Anterior cingulate cortex (tissue), 58 donors: ENCODE results near the gene RBM47.
"Not testable (repeated sequence)": the region's sequence is repeated elsewhere in the genome, so short reads cannot be mapped to it uniquely, and the experiment has no call there.

Source experiments
- DNase-seq, 58 donors: peaks; one replicate each; lab custom pipeline; 2025; lab: John Stamatoyannopoulos, UW

Gene RBM47

DNA sequence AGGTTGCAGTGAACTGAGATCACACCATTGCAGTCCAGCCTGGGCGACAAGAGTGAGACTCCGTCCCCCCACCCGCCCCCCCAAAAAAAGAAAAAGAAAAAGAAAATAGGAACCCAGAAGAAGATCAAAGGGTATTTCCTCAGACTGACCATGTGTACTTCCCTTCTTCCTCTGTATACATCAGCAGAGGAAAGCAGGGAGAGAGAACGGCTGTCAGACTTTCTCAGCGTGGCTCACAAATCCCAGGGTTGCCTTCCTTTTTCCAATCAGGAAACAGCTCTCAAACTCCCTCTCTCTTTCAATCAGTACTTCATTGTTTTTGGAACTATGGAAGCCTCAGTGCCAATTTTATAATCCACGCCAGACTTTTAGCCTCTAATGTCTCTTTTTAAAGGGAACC lies 235.4 kb downstream of the RBM47 start:
- no peak for DNase-seq

DNA sequence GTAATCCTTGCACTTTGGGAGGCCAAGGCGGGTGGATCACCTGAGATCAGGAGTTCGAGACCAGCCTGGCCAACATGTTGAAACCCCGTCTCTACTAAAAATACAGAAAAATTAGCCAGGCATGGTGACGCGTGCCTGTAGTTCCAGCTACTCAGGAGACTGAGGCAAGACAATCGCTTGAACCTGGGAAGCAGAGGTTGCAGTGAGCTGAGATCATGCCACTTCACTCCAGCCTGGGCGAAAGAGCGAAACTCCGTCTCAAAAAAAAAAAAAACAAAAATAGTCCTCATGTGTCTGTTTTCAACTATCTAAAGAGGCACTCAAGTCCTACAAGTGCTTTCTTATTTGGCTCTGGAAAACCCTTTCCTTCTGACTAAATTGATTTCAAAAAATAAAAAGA lies 237.4 kb downstream of the RBM47 start:
- not testable (repeated sequence) for DNase-seq

DNA sequence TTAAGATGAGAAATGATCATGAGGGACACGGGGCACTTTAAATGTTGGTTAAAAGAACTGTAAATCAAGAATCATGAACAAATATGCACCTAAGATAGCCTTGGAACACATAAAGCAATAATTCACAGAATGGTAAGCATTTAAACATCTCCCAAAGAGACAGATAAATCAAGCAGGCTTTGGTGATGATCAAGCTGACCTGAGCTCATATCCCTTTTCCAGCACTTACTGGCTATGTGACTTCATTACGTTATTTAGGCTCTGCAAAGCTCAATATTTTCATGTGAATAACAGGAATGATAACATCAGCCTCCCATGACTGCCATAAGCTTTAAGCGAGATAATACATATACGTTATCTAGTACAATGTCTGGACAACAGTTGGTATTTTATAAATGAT lies 239.7 kb downstream of the RBM47 start:
- DNase-seq = no peak

DNA sequence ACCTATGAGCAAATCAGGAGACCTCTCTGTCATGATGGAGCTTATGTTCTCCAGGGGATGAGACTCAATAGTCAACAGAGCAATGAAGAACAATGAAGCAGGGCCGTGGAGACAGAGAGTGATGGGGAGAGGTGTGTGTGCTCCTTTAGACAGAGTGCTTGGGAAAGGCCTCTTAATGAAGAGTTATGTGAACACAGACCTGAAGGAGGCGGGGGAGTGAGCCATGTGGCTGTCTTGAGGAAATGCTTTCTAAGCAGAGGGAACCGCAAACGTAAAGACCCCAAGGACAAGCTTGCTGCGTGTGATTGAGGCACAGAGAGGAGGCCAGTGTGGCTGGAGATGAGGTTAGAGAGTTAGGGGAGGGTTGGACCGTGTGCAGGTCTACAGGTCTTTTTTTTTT lies 241.4 kb downstream of the RBM47 start:
- DNase-seq = no peak

DNA sequence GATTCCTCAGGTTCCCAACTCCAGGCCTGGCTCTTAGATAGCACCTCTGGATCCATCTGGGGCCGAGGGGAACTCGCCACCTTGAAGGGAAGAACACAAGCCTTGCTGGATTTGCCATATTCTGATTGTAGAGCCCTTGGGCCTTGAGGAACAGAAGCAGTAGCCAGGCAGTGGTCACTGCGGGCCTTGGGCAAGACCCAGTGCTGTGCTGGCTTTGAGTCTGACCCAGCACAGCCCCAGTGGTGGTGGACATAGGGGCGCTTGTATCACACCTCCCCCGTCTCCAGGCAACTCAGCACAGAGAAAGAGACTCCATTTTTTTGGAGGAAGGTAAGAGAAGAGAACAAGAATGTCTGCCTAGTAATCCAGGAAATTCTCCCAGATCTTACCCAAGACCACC lies 249.0 kb downstream of the RBM47 start:
- no peak for DNase-seq

DNA sequence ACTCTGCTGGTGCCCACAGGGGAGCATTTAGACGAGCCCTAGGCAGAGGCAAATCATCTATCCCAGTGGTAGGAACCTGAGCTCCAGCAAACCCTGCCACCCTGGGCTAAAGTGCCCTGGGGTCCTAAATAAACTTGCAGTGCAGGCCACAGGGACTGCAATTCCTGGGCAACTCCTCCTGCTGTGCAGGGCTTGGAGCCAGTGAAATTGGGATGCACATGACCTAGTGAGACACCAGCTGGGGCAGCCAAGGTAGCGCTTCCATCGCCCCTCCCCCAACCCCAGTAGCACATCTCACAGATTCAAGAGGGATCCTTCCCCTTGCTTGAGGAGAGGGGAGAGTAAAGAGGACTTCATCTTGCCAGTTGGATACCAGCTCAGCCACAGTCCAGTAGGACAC lies 250.4 kb downstream of the RBM47 start:
- DNase-seq = no peak

DNA sequence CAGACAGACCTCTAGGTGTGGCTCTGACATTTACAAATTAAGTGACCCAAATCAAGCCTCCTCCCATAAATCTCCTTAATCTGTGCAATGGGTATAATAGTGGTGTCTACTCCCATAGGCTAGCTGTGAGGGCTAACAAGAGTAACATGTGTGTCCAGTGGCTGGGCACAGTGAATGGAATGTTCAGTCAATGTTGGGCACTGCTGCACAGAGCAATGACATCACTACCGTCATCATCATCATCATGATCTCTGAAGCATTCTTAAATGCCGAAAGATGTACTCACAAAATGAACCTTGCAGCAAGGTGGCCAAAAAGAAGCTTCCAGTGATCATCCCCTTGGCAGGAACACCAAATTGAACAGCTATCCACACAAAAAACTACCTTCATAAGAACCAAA lies 251.0 kb downstream of the RBM47 start:
- no peak for DNase-seq

DNA sequence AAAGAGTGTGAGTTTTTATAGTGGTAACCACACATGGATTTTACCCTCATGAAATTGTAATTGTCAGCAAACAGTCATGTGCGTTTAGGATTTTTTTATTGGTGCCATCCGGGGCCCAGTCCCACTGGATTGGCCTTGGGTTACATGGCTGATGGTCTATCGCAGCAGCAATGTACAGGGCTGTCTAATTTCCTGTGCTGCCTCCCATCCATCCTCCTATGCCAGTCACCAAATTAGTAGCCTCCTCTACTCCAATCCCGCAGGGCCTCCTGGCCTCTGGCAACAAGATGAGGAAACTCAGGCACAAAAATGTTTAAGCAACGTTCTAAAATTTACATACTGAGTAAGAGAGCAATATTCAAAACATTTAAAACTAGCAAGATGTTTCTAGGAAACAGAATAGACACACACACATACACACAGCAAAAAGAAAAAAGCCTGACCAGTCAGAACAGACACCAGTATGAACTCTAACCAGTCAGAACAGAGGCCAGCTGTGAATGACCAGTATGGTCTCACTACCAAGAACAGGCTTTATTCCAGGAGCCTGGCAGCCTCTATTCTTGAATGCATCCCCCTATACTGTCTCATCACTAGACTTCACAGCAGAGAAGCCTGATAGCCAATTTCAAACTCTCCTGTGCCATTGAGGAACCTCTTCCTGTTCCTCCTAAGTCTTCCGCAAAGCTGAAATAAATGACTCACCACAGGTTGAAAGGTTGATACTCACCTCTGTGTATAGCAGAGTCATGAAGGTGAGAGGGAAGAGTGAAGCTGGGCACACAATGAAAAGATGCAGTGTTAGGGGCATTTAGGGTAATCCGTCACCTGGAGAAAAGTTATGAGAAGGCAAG lies 251.9 kb downstream of the RBM47 start:
- DNase-seq = no peak

DNA sequence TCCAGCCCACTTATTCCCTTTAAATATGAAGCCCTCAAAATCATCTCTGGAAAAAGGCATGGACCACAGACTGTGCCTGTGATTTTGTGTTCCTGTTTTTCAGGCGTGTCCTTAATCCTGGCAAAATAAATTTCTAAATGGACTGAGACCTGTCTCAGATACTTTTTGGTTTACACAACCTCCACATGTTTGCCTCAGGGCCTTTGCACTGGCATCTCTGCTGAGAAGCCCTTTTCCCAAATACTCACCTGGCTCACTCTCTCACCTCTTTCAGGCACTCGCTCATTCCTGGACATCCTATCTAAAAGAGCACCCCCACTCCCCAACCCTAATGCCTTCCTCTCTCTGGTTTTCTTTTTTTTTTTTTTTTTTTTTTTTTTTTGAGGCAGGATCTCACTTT lies 254.0 kb downstream of the RBM47 start:
- no peak for DNase-seq

DNA sequence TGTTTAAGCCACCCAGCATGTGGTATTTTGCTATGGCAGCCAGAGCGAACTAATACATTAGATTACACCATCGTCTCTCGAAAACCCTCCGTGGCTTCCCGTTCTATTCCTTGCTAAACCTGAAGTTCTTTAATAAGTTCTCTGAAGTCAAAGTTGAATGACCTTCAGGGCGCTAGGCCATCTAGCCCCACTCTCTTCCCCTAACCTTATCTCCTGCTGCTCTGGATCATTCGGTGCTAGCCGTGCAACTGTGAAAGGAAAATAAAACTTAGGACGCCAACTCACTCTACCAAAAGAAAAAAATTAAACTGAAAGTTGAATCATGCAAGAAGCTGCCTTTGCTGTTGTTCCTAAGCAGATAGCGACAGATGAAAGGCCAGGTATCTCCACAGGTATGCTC lies 254.6 kb downstream of the RBM47 start:
- no peak for DNase-seq

DNA sequence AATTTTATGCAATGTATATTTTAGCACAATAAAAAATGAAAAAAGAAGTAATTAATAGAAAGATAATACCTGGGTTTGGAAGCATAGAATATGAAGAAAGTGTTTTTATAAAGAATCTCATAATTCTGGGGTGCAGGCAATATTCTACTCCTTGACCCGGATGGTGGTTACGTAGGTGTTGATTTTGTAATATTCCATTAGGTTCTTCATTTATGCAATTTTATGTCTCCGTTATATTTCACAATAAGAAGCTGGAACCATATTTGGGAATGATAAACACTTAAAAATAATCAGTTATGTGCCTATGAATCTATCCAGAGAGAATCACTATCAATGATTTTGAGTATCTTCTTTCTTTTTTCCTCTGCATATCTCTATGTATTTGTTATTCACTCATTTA lies 256.0 kb downstream of the RBM47 start:
- DNase-seq = no peak
